GM19467 (cell line): ENCODE results near the gene THAP7.
"Not testable (repeated sequence)": the region's sequence is repeated elsewhere in the genome, so short reads cannot be mapped to it uniquely, and the experiment has no call there.

Source experiments
- ATAC-seq: cut with Tn5 transposase; IDR thresholded peaks from one replicate; pipeline ENCODE4 v1.9.1; 2021; ENCODE audit warnings: mild to moderate bottlenecking, moderate library complexity; ENCODE audit not compliant: unreplicated experiment

The THAP7 gene

GRCh38 chr22:21001601-21002325 is at the start of gene THAP7:
Gene THAP7 (minus strand): TSS chr22:21002118. CDS start chr22:21001911, 207 bp downstream.
- ATAC-seq, result peak; percentile 77

GRCh38 chr22:21051145-21051830 is 49.4 kb upstream of the THAP7 start:
- no peak for ATAC-seq

GRCh38 chr22:21048965-21049364 is 47.0 kb upstream of the THAP7 start:
- ATAC-seq, result not testable (repeated sequence)

- ATAC-seq, result not testable (repeated sequence)
Measured at GRCh38 chr22:21048448-21048847, 46.5 kb upstream of the THAP7 start.

GRCh38 chr22:21047730-21048129 is 45.8 kb upstream of the THAP7 start:
- no peak for ATAC-seq

- ATAC-seq, result no peak
Measured at GRCh38 chr22:21047035-21047661, 45.2 kb upstream of the THAP7 start.

GRCh38 chr22:21045585-21046294 is 43.8 kb upstream of the THAP7 start, which contains the start of gene LRRC74B:
Gene LRRC74B (plus strand): TSS chr22:21045946. CDS start chr22:21045987, 41 bp downstream.
- ATAC-seq, result peak; percentile 76

GRCh38 chr22:21044931-21045584 is 43.1 kb upstream of the THAP7 start:
- no peak for ATAC-seq

GRCh38 chr22:21043860-21044535 is 42.1 kb upstream of the THAP7 start:
- no peak for ATAC-seq

GRCh38 chr22:21042978-21043859 is 41.3 kb upstream of the THAP7 start:
- no peak for ATAC-seq

GRCh38 chr22:21041937-21042336 is 40.0 kb upstream of the THAP7 start:
- ATAC-seq, result no peak

- not testable (repeated sequence) for ATAC-seq
Measured at GRCh38 chr22:21039158-21039557, 37.2 kb upstream of the THAP7 start.

- no peak for ATAC-seq
Measured at GRCh38 chr22:21038405-21038804, 36.5 kb upstream of the THAP7 start.

- ATAC-seq, result no peak
Measured at GRCh38 chr22:21034989-21035388, 33.1 kb upstream of the THAP7 start.

GRCh38 chr22:21033895-21034294 is 32.0 kb upstream of the THAP7 start:
- no peak for ATAC-seq

- ATAC-seq, result no peak
Measured at GRCh38 chr22:21032868-21033688, 31.2 kb upstream of the THAP7 start.

- ATAC-seq, result no peak
Measured at GRCh38 chr22:21032037-21032867, 30.3 kb upstream of the THAP7 start, which contains the start of gene SLC7A4. Gene SLC7A4 (minus strand): TSS chr22:21032561. CDS start chr22:21031812, 749 bp downstream.
